ENCODE data around the gene SLC51A.
"Not testable (repeated sequence)": the region's sequence is repeated elsewhere in the genome, so short reads cannot be mapped to it uniquely, and the experiment has no call there.

SLC51A gene

DNA sequence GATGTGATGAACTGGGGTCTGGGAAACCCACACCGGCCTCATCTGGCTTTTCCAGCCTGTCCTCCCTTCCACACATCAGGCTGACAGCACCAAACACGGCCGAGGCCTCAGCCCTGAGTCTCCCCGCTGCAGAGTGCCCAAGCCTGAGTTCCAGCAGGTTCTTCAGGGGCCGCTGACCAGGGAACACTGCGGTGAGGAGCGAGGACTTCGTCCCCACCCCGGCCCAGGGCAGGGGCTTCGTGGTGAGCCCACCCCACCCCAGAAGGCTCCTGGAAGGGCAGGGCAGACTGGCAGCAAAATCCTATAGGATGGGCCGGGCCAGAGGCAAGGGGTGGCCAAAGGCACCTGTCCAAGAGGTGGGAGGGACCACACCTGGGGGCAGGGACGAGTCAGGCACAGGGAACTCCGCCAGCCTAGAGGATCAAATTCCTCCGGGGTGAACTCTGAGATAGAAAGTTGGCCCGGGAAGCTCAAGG, at the start of gene SLC51A:
Gene SLC51A, plus strand, starts transcription at position 446 of the 476 bp plus-strand sequence. CDS start 179 bp downstream, outside the sequence.
- Histone ChIP-seq H3K36me3 (ENCODE audit: control insufficient read depth, insufficient read depth, low read length) (no peaks in the 10 kb centered on the region), H3K4me3 (ENCODE audit: low read depth, low read length) (peak within 1 kb of the TSS; percentile 27), H3K27me3 (ENCODE audit: control insufficient read depth, insufficient read depth, low read length) (no peaks in the 10 kb centered on the region), H3K4me2 (ENCODE audit: low read length) (peak within 1 kb of the TSS; percentile 66), H2AFZ (peak within 1 kb of the TSS; percentile 87), H3K9ac (no peak within 1 kb of the TSS), H3K79me2 (no peaks in the 10 kb centered on the region), H3K27ac (peak within 1 kb of the TSS; percentile 47), H3K9me3 (ENCODE audit: control insufficient read depth, low read length) (no peaks in the 10 kb centered on the region), H3K4me1 (peaks cover 11% of the 10 kb centered on the region)
- no peak for TF ChIP-seq CTCF (IDR thresholded peaks at IDR 0.05)

DNA sequence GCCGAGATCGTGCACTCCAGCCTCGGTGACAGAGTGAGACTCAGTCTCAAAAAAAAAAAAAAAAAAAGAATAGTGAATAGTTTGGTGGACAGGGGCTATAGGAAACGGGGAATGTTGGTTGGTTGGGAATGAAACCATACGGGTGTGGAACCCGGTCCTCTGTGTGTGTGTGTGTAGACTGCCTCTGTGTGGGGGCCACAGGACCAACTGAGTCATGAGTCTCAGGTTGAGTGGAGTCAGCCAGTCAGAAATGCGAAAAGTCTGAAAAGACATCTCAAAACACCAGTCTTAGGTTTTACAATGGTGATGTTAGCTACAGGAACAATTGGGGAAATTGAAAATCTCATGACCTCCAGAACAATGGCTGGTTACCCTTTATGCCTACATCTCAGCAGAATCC, 49.6 kb upstream of the SLC51A start:
- H3K27ac ChIP-seq: no peak overlapping the region
- H3K9me3 ChIP-seq (ENCODE audit: control insufficient read depth, low read length): no peaks in the 10 kb centered on the region
- H3K9ac ChIP-seq: no peak overlapping the region
- no peaks in the 10 kb centered on the region for H3K36me3 ChIP-seq (ENCODE audit: control insufficient read depth, insufficient read depth, low read length)
- no peak for TF ChIP-seq CTCF (IDR thresholded peaks at IDR 0.05)
- H3K79me2 ChIP-seq: no peaks in the 10 kb centered on the region
- no peak overlapping the region for H3K4me3 ChIP-seq (ENCODE audit: low read depth, low read length)
- no peak overlapping the region for H3K4me2 ChIP-seq (ENCODE audit: low read length)
- no peaks in the 10 kb centered on the region for H3K27me3 ChIP-seq (ENCODE audit: control insufficient read depth, insufficient read depth, low read length)
- no peak overlapping the region for H2AFZ ChIP-seq
- H3K4me1 ChIP-seq: no peaks in the 10 kb centered on the region

- H3K27ac ChIP-seq: no peak overlapping the region
- no peaks in the 10 kb centered on the region for H3K9me3 ChIP-seq (ENCODE audit: control insufficient read depth, low read length)
- H3K27me3 ChIP-seq (ENCODE audit: control insufficient read depth, insufficient read depth, low read length): no peaks in the 10 kb centered on the region
- no peaks in the 10 kb centered on the region for H3K79me2 ChIP-seq
- no peak overlapping the region for H3K9ac ChIP-seq
- no peaks in the 10 kb centered on the region for H3K36me3 ChIP-seq (ENCODE audit: control insufficient read depth, insufficient read depth, low read length)
- no peak overlapping the region for H2AFZ ChIP-seq
- no peak for TF ChIP-seq CTCF (IDR thresholded peaks at IDR 0.05)
- no peak overlapping the region for H3K4me2 ChIP-seq (ENCODE audit: low read length)
- no peaks in the 10 kb centered on the region for H3K4me1 ChIP-seq
- no peak overlapping the region for H3K4me3 ChIP-seq (ENCODE audit: low read depth, low read length)
Observed at GRCh38 chr3:196168808-196169391, 47.4 kb upstream of the SLC51A start.

DNA sequence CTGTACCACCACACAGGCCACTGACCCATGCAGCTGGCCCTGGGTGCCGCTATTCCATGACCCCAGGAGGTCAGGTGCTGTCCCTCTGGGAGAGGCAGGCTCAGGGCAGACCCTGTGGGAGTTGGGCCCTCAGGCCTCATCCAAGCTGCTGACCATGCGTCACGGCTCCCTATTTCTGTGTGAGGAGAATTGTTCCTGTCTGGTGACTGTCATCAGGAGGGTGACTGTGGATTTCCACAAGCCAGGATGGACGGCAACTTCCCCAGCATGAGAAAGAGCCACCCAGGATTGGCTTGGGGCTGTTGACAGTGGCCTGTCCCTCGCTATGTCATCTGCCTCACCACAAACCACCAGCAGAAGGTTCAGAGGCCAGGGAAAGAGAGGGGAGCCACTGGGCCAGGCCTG, 46.5 kb upstream of the SLC51A start:
- Histone ChIP-seq H3K79me2 (no peaks in the 10 kb centered on the region), H3K27ac (no peak overlapping the region), H3K9me3 (ENCODE audit: control insufficient read depth, low read length) (no peaks in the 10 kb centered on the region), H3K27me3 (ENCODE audit: control insufficient read depth, insufficient read depth, low read length) (no peaks in the 10 kb centered on the region), H3K4me3 (ENCODE audit: low read depth, low read length) (no peak overlapping the region), H3K4me2 (ENCODE audit: low read length) (no peak overlapping the region), H3K36me3 (ENCODE audit: control insufficient read depth, insufficient read depth, low read length) (no peaks in the 10 kb centered on the region), H3K9ac (no peak overlapping the region), H3K4me1 (no peaks in the 10 kb centered on the region), H2AFZ (no peak overlapping the region)
- TF ChIP-seq CTCF (IDR thresholded peaks at IDR 0.05): no peak

DNA sequence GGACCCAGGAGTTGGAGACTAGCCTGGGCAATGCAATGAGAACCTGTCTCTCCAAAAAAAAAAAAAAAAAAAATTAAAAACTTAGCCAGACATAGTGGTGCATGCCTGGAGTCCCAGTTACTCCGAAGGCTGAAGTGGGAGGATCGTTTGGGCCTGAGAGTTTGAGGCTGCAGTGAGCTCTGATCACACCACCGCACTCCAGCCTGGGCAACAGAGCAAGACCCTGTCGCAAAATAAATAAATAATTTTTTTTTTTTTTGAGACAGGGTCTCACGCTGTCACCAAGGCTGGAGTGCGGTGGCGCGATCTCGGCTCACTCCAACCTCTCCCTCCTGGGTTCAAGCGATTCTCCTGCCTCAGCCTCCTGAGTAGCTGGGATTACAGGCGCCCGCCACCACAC, 46.0 kb upstream of the SLC51A start:
- H3K4me1 ChIP-seq; H3K4me2 ChIP-seq (ENCODE audit: low read length); H3K4me3 ChIP-seq (ENCODE audit: low read depth, low read length); H3K36me3 ChIP-seq (ENCODE audit: control insufficient read depth, insufficient read depth, low read length); H3K27me3 ChIP-seq (ENCODE audit: control insufficient read depth, insufficient read depth, low read length); H3K79me2 ChIP-seq; H2AFZ ChIP-seq; H3K9ac ChIP-seq; H3K27ac ChIP-seq; H3K9me3 ChIP-seq (ENCODE audit: control insufficient read depth, low read length): not testable (repeated sequence)

Data from parathyroid adenoma (tissue), 2 donors.